ENCODE data around the gene KIAA0513. TPM values are rescaled to one million over a fixed set of nuclear protein-coding genes. Genes with fewer than 3 reads are reported as not detected.

The KIAA0513 gene
- total and polyA plus RNA-seq, 2 donors (not counting 3 experiments of a cell fraction or from before 2014, with no cell fraction given) = 1.8 to 4.3 TPM

- Histone ChIP-seq H3K79me2 (ENCODE audit: control insufficient read depth, insufficient read depth, low read length) (no peaks in the 10 kb centered on the region), H3K4me2 (ENCODE audit: insufficient read depth, low read length) (no peak overlapping the region), H3K27ac (ENCODE audit: insufficient read depth, low read depth, low read length) (no peak overlapping the region), H3K9ac (replicated peaks; ENCODE audit: extremely low read depth, insufficient read depth, low read length) (no peak overlapping the region), H3K27me3 (ENCODE audit: control insufficient read depth in 2 of 2, insufficient read depth in 2 of 2, low read length in 2 of 2) (no peaks in the 10 kb centered on the region), H2AFZ (ENCODE audit: low read depth, low read length) (no peak overlapping the region), H3K9me1 (replicated peaks; ENCODE audit: control insufficient read depth, extremely low read depth, insufficient read depth, low read length) (no peaks in the 10 kb centered on the region), H3K4me3 (replicated peaks in 1 of 3; ENCODE audit: insufficient read depth in 1 of 3, low read depth in 1 of 3, low read length in 3 of 3) (no peak overlapping the region), H3K4me1 (ENCODE audit: control insufficient read depth, extremely low read depth, insufficient read depth, low read length) (no peaks in the 10 kb centered on the region), H4K20me1 (replicated peaks; ENCODE audit: control insufficient read depth, extremely low read depth, insufficient read depth, low read length) (no peaks in the 10 kb centered on the region), H3K36me3 (ENCODE audit: control insufficient read depth in 2 of 2, extremely low read depth in 1 of 2, insufficient read depth in 2 of 2, low read length in 2 of 2) (no peaks in the 10 kb centered on the region), H3K9me3 (replicated peaks; ENCODE audit: control insufficient read depth, insufficient read depth, low read length) (no peaks in the 10 kb centered on the region)
- ChIA-PET CTCF (no interaction called here), POLR2A (no interaction called here)
- DNase-seq (ENCODE audit: low read depth, low spot score) = no peak
- dilution Hi-C loops (cut with MboI; ENCODE audit: extremely low pct_ligation_motif_present, low sequenced_read_pairs) (no loop called here), intact Hi-C loops (cut with micrococcal nuclease) (no loop called here)
- no TSS peak for BruUV-seq (replicated peaks)
- FAIRE-seq = no peak
- TF ChIP-seq POLR2AphosphoS5 (IDR thresholded peaks at IDR 0.05; ENCODE audit: insufficient read depth, low read depth, low read length) = no peak
- no peak for TF ChIP-seq JUN (IDR thresholded peaks at IDR 0.05; ENCODE audit: borderline replicate concordance, insufficient read depth, insufficient read length, low read depth)
- TF ChIP-seq POLR2A (IDR thresholded peaks at IDR 0.05; ENCODE audit: low read depth, low read length) = no peak
- TF ChIP-seq MAX (IDR thresholded peaks at IDR 0.05; ENCODE audit: insufficient read depth, insufficient read length) = no peak
- no peak for TF ChIP-seq EZH2 (IDR thresholded peaks at IDR 0.05; ENCODE audit: borderline replicate concordance, low read depth, low read length, severe bottlenecking)
- TF ChIP-seq MYC (IDR thresholded peaks at IDR 0.05; ENCODE audit: low read depth, low read length) = no peak
- no peak for TF ChIP-seq CTCF (IDR thresholded peaks at IDR 0.05; ENCODE audit: extremely low read depth in 1 of 2, insufficient read depth in 1 of 2, low read depth in 1 of 2, low read length in 2 of 2)
- TF ChIP-seq GATA2 (IDR thresholded peaks at IDR 0.05; ENCODE audit: insufficient read depth, insufficient read length, low read depth, low read length) = no peak
- TF ChIP-seq FOS (IDR thresholded peaks at IDR 0.05; ENCODE audit: borderline replicate concordance, insufficient read depth, low read length) = no peak
Observed at GRCh38 chr16:85041219-85042166, 13.9 kb downstream of the KIAA0513 start.

Measured in endothelial cell of umbilical vein (primary cell).